ENCODE results near the gene PTGIR.

- TF ChIP-seq, protein P1, sequence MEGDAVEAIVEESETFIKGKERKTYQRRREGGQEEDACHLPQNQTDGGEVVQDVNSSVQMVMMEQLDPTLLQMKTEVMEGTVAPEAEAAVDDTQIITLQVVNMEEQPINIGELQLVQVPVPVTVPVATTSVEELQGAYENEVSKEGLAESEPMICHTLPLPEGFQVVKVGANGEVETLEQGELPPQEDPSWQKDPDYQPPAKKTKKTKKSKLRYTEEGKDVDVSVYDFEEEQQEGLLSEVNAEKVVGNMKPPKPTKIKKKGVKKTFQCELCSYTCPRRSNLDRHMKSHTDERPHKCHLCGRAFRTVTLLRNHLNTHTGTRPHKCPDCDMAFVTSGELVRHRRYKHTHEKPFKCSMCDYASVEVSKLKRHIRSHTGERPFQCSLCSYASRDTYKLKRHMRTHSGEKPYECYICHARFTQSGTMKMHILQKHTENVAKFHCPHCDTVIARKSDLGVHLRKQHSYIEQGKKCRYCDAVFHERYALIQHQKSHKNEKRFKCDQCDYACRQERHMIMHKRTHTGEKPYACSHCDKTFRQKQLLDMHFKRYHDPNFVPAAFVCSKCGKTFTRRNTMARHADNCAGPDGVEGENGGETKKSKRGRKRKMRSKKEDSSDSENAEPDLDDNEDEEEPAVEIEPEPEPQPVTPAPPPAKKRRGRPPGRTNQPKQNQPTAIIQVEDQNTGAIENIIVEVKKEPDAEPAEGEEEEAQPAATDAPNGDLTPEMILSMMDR (conservative IDR thresholded peaks at IDR 0.05 in 1 of 2, IDR thresholded peaks at IDR 0.05 in 1 of 2; ENCODE audit: low read depth in 1 of 2, low read length in 2 of 2), result no peak
- no peak for TF ChIP-seq EZH2 (IDR thresholded peaks at IDR 0.05; ENCODE audit: low read length, missing control alignments)
Observed at GRCh38 chr19:46606681-46607447, 18.0 kb downstream of the PTGIR start.
